Dermis microvascular lymphatic vessel endothelial cell (primary cell): Measurements from ENCODE around the gene CCDC195. TPM values are rescaled to one million over a fixed set of nuclear protein-coding genes. Genes with fewer than 3 reads are reported as not detected.
"Not testable (repeated sequence)": the region's sequence is repeated elsewhere in the genome, so short reads cannot be mapped to it uniquely, and the experiment has no call there.

Experiments used
- DNase-seq, 2 donors: peaks; one replicate each; pipeline versions ENCODE4 v3.0.0 to v3.0.0-alpha.2; 2010; ENCODE audit warnings: low read depth in 2 of 2
- total RNA-seq: library from RNA; depleted of rRNA; stranded (reverse); fragments of >200 nt; gene quantifications from 2 replicates; pipeline ENCODE4 v1.2.1, GENCODE V29; 2014

Gene CCDC195
- total RNA-seq, 1 donor from 2014 or later = not detected

- peak; percentile 5 to 80 for DNase-seq
Observed at GRCh38 chr2:224690868-224691267, 25.3 kb downstream of the CCDC195 start.

- DNase-seq = peak in 1 of 2 donors; percentile 7
Observed at GRCh38 chr2:224689539-224689938, 26.6 kb downstream of the CCDC195 start.

- DNase-seq = no peak
Observed at GRCh38 chr2:224688997-224689396, 27.2 kb downstream of the CCDC195 start.

GRCh38 chr2:224687156-224687555, 29.0 kb downstream of the CCDC195 start:
- DNase-seq = no peak

- no peak for DNase-seq
Observed at GRCh38 chr2:224685121-224685520, 31.0 kb downstream of the CCDC195 start.

GRCh38 chr2:224682134-224682533, 34.0 kb downstream of the CCDC195 start:
- DNase-seq = no peak

- DNase-seq = no peak
Observed at GRCh38 chr2:224671731-224672130, 44.4 kb downstream of the CCDC195 start.

- DNase-seq = no peak
Observed at GRCh38 chr2:224670203-224670602, 46.0 kb downstream of the CCDC195 start.

GRCh38 chr2:224669449-224669848, 46.7 kb downstream of the CCDC195 start:
- no peak for DNase-seq

GRCh38 chr2:224668123-224668909, 47.8 kb downstream of the CCDC195 start:
- DNase-seq = no peak

GRCh38 chr2:224666951-224667553, 49.1 kb downstream of the CCDC195 start:
- DNase-seq = no peak

GRCh38 chr2:224663322-224663721, 52.8 kb downstream of the CCDC195 start:
- DNase-seq = not testable (repeated sequence)

GRCh38 chr2:224661708-224662107, 54.5 kb downstream of the CCDC195 start:
- DNase-seq = not testable (repeated sequence)

- no peak for DNase-seq
Observed at GRCh38 chr2:224659714-224660113, 56.5 kb downstream of the CCDC195 start.

- DNase-seq = no peak
Observed at GRCh38 chr2:224658780-224659405, 57.3 kb downstream of the CCDC195 start.

GRCh38 chr2:224657349-224657748, 58.8 kb downstream of the CCDC195 start:
- no peak for DNase-seq

- no peak for DNase-seq
Observed at GRCh38 chr2:224655006-224655537, 61.1 kb downstream of the CCDC195 start.

Other genes starting within 250 kb of the CCDC195 start
- gene CUL3, start 131.0 kb downstream of the CCDC195 start, total RNA-seq = 39.7 and 44.6 TPM in 2 replicates